HCT116 (cell line): ENCODE data around the gene TULP4.

Experiments
- JUND ChIP-seq: IDR thresholded peaks from 2 replicates; pipeline ENCODE4 v1.6.1; 2012
- TF ChIP-seq, protein P1 (sequence below): IDR thresholded peaks from 2 replicates; pipeline ENCODE4 v1.6.1; 2012; ENCODE audit warnings: low read depth
- TF ChIP-seq, protein P2 (sequence below), 3 experiments: fragments of 200-600 bp in 1 of 3; sonication (generic) in 1 of 3; IDR thresholded peaks in 2 of 3; conservative IDR thresholded peaks in 1 of 3; 2 replicates each; pipeline ENCODE4 v1.5.1; 2012 to 2017; ENCODE audit warnings: low read depth in 2 of 3, low read length in 2 of 3, antibody characterized with exemption in 1 of 3, borderline replicate concordance in 1 of 3, control low read depth in 1 of 3, mild to moderate bottlenecking in 1 of 3, mixed read lengths in 1 of 3, mixed run types in 1 of 3, moderate library complexity in 1 of 3; ENCODE audit not compliant: insufficient read depth in 1 of 3

DNA sequence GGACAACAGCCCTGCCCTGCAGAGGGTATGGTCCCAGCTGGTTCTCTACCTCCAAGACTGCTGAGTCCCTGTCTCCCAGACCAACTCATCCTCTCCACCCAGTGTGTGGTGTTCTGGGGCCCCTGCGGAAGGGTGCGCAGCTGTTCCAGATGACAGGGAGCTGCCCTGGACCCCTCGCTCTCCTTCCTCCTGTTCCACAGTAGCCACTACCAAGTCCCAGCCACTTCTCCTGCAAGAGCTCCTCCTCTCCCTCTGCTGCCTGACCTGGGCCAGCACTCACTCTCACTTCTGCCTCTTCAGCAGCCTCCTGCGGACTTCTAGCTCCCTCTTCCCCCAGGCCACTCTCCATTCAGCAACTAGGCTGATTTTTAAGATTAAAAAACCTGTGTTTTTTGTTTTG lies 207.5 kb downstream of the TULP4 start:
- TF ChIP-seq, protein P1, sequence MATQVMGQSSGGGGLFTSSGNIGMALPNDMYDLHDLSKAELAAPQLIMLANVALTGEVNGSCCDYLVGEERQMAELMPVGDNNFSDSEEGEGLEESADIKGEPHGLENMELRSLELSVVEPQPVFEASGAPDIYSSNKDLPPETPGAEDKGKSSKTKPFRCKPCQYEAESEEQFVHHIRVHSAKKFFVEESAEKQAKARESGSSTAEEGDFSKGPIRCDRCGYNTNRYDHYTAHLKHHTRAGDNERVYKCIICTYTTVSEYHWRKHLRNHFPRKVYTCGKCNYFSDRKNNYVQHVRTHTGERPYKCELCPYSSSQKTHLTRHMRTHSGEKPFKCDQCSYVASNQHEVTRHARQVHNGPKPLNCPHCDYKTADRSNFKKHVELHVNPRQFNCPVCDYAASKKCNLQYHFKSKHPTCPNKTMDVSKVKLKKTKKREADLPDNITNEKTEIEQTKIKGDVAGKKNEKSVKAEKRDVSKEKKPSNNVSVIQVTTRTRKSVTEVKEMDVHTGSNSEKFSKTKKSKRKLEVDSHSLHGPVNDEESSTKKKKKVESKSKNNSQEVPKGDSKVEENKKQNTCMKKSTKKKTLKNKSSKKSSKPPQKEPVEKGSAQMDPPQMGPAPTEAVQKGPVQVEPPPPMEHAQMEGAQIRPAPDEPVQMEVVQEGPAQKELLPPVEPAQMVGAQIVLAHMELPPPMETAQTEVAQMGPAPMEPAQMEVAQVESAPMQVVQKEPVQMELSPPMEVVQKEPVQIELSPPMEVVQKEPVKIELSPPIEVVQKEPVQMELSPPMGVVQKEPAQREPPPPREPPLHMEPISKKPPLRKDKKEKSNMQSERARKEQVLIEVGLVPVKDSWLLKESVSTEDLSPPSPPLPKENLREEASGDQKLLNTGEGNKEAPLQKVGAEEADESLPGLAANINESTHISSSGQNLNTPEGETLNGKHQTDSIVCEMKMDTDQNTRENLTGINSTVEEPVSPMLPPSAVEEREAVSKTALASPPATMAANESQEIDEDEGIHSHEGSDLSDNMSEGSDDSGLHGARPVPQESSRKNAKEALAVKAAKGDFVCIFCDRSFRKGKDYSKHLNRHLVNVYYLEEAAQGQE, result no peak
- TF ChIP-seq JUND, result no peak
- TF ChIP-seq, protein P2, sequence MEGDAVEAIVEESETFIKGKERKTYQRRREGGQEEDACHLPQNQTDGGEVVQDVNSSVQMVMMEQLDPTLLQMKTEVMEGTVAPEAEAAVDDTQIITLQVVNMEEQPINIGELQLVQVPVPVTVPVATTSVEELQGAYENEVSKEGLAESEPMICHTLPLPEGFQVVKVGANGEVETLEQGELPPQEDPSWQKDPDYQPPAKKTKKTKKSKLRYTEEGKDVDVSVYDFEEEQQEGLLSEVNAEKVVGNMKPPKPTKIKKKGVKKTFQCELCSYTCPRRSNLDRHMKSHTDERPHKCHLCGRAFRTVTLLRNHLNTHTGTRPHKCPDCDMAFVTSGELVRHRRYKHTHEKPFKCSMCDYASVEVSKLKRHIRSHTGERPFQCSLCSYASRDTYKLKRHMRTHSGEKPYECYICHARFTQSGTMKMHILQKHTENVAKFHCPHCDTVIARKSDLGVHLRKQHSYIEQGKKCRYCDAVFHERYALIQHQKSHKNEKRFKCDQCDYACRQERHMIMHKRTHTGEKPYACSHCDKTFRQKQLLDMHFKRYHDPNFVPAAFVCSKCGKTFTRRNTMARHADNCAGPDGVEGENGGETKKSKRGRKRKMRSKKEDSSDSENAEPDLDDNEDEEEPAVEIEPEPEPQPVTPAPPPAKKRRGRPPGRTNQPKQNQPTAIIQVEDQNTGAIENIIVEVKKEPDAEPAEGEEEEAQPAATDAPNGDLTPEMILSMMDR (IDR thresholded peaks at IDR 0.05 in 2 of 3, conservative IDR thresholded peaks at IDR 0.05 in 1 of 3; ENCODE audit: borderline replicate concordance in 1 of 3, insufficient read depth in 1 of 3, low read depth in 2 of 3, low read length in 2 of 3), result no peak
